GM12865 (cell line): ENCODE data around the gene ITGBL1.

Experiments
- DNase-seq: peaks from one replicate; pipeline ENCODE4 v3.0.0; 2010; ENCODE audit warnings: low read depth
- H3K4me3 ChIP-seq: 2 replicates; pipeline ENCODE4 v1.5.1; 2011; ENCODE audit warnings: mild to moderate bottlenecking, low read depth, low read length, control low read depth
- CTCF ChIP-seq: IDR thresholded peaks from 2 replicates; pipeline ENCODE4 v1.5.1; 2011; ENCODE audit warnings: low read length, control low read depth, low read depth, inconsistent platforms; ENCODE audit not compliant: insufficient read depth; ENCODE audit errors: missing control alignments

ITGBL1 gene

GRCh38 chr13:101624210-101624922 is 171.9 kb downstream of the ITGBL1 start:
- TF ChIP-seq CTCF = no peak
- H3K4me3 ChIP-seq = no peak overlapping the region; the same call in 1 of the 2 replicates
- peak; percentile 5 for DNase-seq

- TF ChIP-seq CTCF = no peak
- H3K4me3 ChIP-seq = no peak overlapping the region
- peak; percentile 28 for DNase-seq
These were observed 172.5 kb downstream of the ITGBL1 start for GRCh38 chr13:101624981-101625380.

- no peak overlapping the region; the same call in 1 of the 2 replicates for H3K4me3 ChIP-seq
- no peak for TF ChIP-seq CTCF
- DNase-seq = peak; percentile 65
These were observed 174.6 kb downstream of the ITGBL1 start for GRCh38 chr13:101626925-101627555.

GRCh38 chr13:101627556-101627943 is 175.1 kb downstream of the ITGBL1 start:
- peak; percentile 31 for DNase-seq
- no peak overlapping the region; the same call in 1 of the 2 replicates for H3K4me3 ChIP-seq
- no peak for TF ChIP-seq CTCF

- DNase-seq = no peak
- TF ChIP-seq CTCF = no peak
- no peak overlapping the region for H3K4me3 ChIP-seq
These were observed 176.4 kb downstream of the ITGBL1 start for GRCh38 chr13:101628900-101629299.

GRCh38 chr13:101631395-101631794 is 178.9 kb downstream of the ITGBL1 start:
- H3K4me3 ChIP-seq = no peak overlapping the region
- DNase-seq = no peak
- TF ChIP-seq CTCF = no peak
